Measurements from ENCODE around the gene FNDC3B. TPM values are rescaled to one million over a fixed set of nuclear protein-coding genes. Genes with fewer than 3 reads are reported as not detected.

The FNDC3B gene
- total and polyA plus RNA-seq, 4 donors: 23.3 to 74.2 (median 32.9) TPM

- 86% methylated on average over 5 of the region's 5 CpGs for WGBS
- Histone ChIP-seq H3K27ac (ENCODE audit: low read depth in 1 of 2, low read length in 2 of 2) (peak overlapping the region in 1 of 2 donors; percentile 8), H3K4me3 (ENCODE audit: low read depth in 1 of 3, low read length in 3 of 3) (no peak overlapping the region), H3K9me3 (ENCODE audit: control insufficient read depth in 4 of 4, low read length in 3 of 4) (no peaks in the 10 kb centered on the region), H3K36me3 (ENCODE audit: control insufficient read depth in 4 of 4, insufficient read depth in 3 of 4, low read depth in 1 of 4, low read length in 3 of 4) (peaks cover 0 to 2% (median 0%) of the 10 kb centered on the region in 4 donors), H3K9ac (ENCODE audit: low read depth in 1 of 2, low read length in 2 of 2) (no peak overlapping the region), H3K27me3 (ENCODE audit: control insufficient read depth in 4 of 4, insufficient read depth in 4 of 4, low read length in 3 of 4) (no peaks in the 10 kb centered on the region), H3K4me1 (ENCODE audit: control insufficient read depth in 4 of 4, insufficient read depth in 4 of 4, low read length in 3 of 4) (peaks cover 10 to 44% (median 29%) of the 10 kb centered on the region in 4 donors)
- no peak for DNase-seq (ENCODE audit: low spot score)
- TF ChIP-seq NR2F2 (IDR thresholded peaks at IDR 0.05) (no peak), HNF4A (conservative IDR thresholded peaks at IDR 0.05) (no peak), JUND (IDR thresholded peaks at IDR 0.05) (peak in 1 of 2 donors; percentile 6)
These were observed 165.3 kb downstream of the FNDC3B start for GRCh38 chr3:172204716-172205115.

GRCh38 chr3:172208586-172209332, 169.4 kb downstream of the FNDC3B start:
- Histone ChIP-seq H3K4me3 (ENCODE audit: low read depth in 1 of 3, low read length in 3 of 3) (no peak overlapping the region), H3K27me3 (ENCODE audit: control insufficient read depth in 4 of 4, insufficient read depth in 4 of 4, low read length in 3 of 4) (no peaks in the 10 kb centered on the region), H3K9me3 (ENCODE audit: control insufficient read depth in 4 of 4, low read length in 3 of 4) (no peaks in the 10 kb centered on the region), H3K27ac (ENCODE audit: low read depth in 1 of 2, low read length in 2 of 2) (no peak overlapping the region), H3K36me3 (ENCODE audit: control insufficient read depth in 4 of 4, insufficient read depth in 3 of 4, low read depth in 1 of 4, low read length in 3 of 4) (peaks cover 0 to 2% (median 0%) of the 10 kb centered on the region in 4 donors), H3K9ac (ENCODE audit: low read depth in 1 of 2, low read length in 2 of 2) (no peak overlapping the region), H3K4me1 (ENCODE audit: control insufficient read depth in 4 of 4, insufficient read depth in 4 of 4, low read length in 3 of 4) (peaks cover 3 to 40% (median 23%) of the 10 kb centered on the region in 4 donors)
- WGBS: 87% methylated on average over 20 of the region's 20 CpGs
- no peak for DNase-seq (ENCODE audit: low spot score)
- TF ChIP-seq NR2F2 (IDR thresholded peaks at IDR 0.05): no peak
- TF ChIP-seq REST (IDR thresholded peaks at IDR 0.05): no peak
- no peak for TF ChIP-seq CTCF (IDR thresholded peaks at IDR 0.05; ENCODE audit: low read depth, low read length, missing input control)
- no peak for TF ChIP-seq ZBTB33 (IDR thresholded peaks at IDR 0.05)
- TF ChIP-seq HNF4G (IDR thresholded peaks at IDR 0.05): no peak
- TF ChIP-seq TAF1 (conservative IDR thresholded peaks at IDR 0.05): no peak
- TF ChIP-seq JUND (IDR thresholded peaks at IDR 0.05): no peak
- no peak for TF ChIP-seq MAX (IDR thresholded peaks at IDR 0.05)

Measured in liver (tissue), 9 donors.